AG04449 (cell line): Measurements from ENCODE around the gene GIT2.

Experiments used
- CTCF ChIA-PET: fragments of 350-600 bp; formaldehyde crosslinking; extraction: SDS; loops from one replicate; lab custom pipeline; 2021; ENCODE audit warnings: antibody characterized with exemption; lab: Yijun Ruan, JAX
- POLR2A ChIA-PET: fragments of 400-600, 350-600 bp; formaldehyde crosslinking; extraction: SDS; loops from one replicate; lab custom pipeline; 2020; ENCODE audit warnings: antibody characterized with exemption, inconsistent platforms; lab: Yijun Ruan, JAX
- DNase-seq: peaks from one replicate; pipeline ENCODE4 v3.0.0-alpha.2; 2010; ENCODE audit warnings: low read depth, low spot score
- H3K4me3 ChIP-seq: 2 replicates; pipeline ENCODE4 v1.5.1; 2011; ENCODE audit warnings: low read depth, mild to moderate bottlenecking, control low read depth, low read length
- CTCF ChIP-seq: IDR thresholded peaks from one replicate; pipeline ENCODE4 v1.5.1; 2011; ENCODE audit warnings: mild to moderate bottlenecking, moderate library complexity, low read length, control low read depth, inconsistent platforms; ENCODE audit not compliant: insufficient read depth; ENCODE audit errors: missing control alignments

The GIT2 gene

GRCh38 chr12:109998241-109998903 lies 2.2 kb upstream of the GIT2 start:
- CTCF ChIA-PET = interaction anchor here (0.8 to 1.4 kb wide), 2 partner anchors 26 to 51 kb away, joined by 3 to 4 read pairs; no protein-coding TSS in a partner anchor
- POLR2A ChIA-PET = interaction anchor here (0.8 to 1.7 kb wide), 6 partner anchors 11 to 110 kb away, joined by 3 to 5 read pairs (median 3); no protein-coding TSS in a partner anchor
- H3K4me3 ChIP-seq = peak overlapping the region; percentile 87
- DNase-seq = no peak
- no peak for TF ChIP-seq CTCF

- ChIA-PET POLR2A (no interaction called here), CTCF (interaction anchor here (1.4 kb wide), 1 partner anchor 27 kb away, joined by 4 read pairs; no protein-coding TSS in a partner anchor)
- no peak for TF ChIP-seq CTCF
- DNase-seq = no peak
- no peak overlapping the region for H3K4me3 ChIP-seq
These were observed 1.2 kb upstream of the GIT2 start for GRCh38 chr12:109997393-109997792.

GRCh38 chr12:109996483-109996853 lies 300 bp upstream of the GIT2 start:
- ChIA-PET POLR2A (no interaction called here), CTCF (no interaction called here)
- TF ChIP-seq CTCF = no peak
- H3K4me3 ChIP-seq = peak overlapping the region; percentile 68
- DNase-seq = no peak

- ChIA-PET POLR2A (no interaction called here), CTCF (interaction anchor here (1.1 kb wide), 1 partner anchor 30 kb away, joined by 3 read pairs; no protein-coding TSS in a partner anchor)
- DNase-seq = no peak
- peak overlapping the region; percentile 68 for H3K4me3 ChIP-seq
- no peak for TF ChIP-seq CTCF
These were observed 845 bp downstream of the GIT2 start for GRCh38 chr12:109995361-109995685.

- POLR2A ChIA-PET = interaction anchor here (0.6 kb wide), 1 partner anchor 54 kb away, joined by 3 read pairs; no protein-coding TSS in a partner anchor
- TF ChIP-seq CTCF = no peak
- peak overlapping the region; percentile 68 for H3K4me3 ChIP-seq
- CTCF ChIA-PET = interaction anchor here (0.6 to 1.1 kb wide), 8 partner anchors 8 to 141 kb away, joined by 3 to 4 read pairs (median 3); no protein-coding TSS in a partner anchor
- DNase-seq = no peak
These were observed 1.6 kb downstream of the GIT2 start for GRCh38 chr12:109994401-109995175.

- ChIA-PET CTCF (interaction anchor here (0.7 to 1.1 kb wide), 2 partner anchors 57 to 140 kb away, joined by 3 read pairs; no protein-coding TSS in a partner anchor), POLR2A (no interaction called here)
- H3K4me3 ChIP-seq = no peak overlapping the region
- TF ChIP-seq CTCF = no peak
- no peak for DNase-seq
These were observed 3.1 kb downstream of the GIT2 start for GRCh38 chr12:109993091-109993490.
